Loucy (cell line): Measurements from ENCODE around the gene NXN.

Source experiments
- H2AFZ ChIP-seq: fragments of 200-600 bp; sonication (generic); 2 replicates; pipeline ENCODE4 v1.6.0; 2016; ENCODE audit warnings: antibody characterized with exemption, mild to moderate bottlenecking, low read length, moderate library complexity
- H3F3A ChIP-seq: fragments of 200-600 bp; 2 replicates; pipeline ENCODE4 v1.6.0; 2016; ENCODE audit warnings: antibody characterized with exemption, low read depth, mild to moderate bottlenecking
- H3K27me3 ChIP-seq: fragments of 200-600 bp; sonication (generic); 2 replicates; pipeline ENCODE4 v1.6.1; 2014; ENCODE audit warnings: low read length, mild to moderate bottlenecking; ENCODE audit not compliant: insufficient read depth, poor library complexity, severe bottlenecking
- H3K36me3 ChIP-seq: fragments of 200-600 bp; sonication (generic); 2 replicates; pipeline ENCODE4 v1.6.1; 2016; ENCODE audit warnings: low read length; ENCODE audit not compliant: insufficient read depth
- H3K4me1 ChIP-seq: fragments of 200-600 bp; sonication (generic); 2 replicates; pipeline ENCODE4 v1.5.1; 2014; ENCODE audit warnings: low read length, mild to moderate bottlenecking; ENCODE audit not compliant: insufficient read depth, poor library complexity, severe bottlenecking
- H3K4me2 ChIP-seq: fragments of 200-600 bp; sonication (generic); 2 replicates; pipeline ENCODE4 v1.6.0; 2014; ENCODE audit warnings: antibody characterized with exemption, low read length, low read depth, mild to moderate bottlenecking; ENCODE audit not compliant: poor library complexity, severe bottlenecking
- H3K4me3 ChIP-seq: fragments of 200-600 bp; sonication (generic); 2 replicates; pipeline ENCODE4 v1.5.1; 2014; ENCODE audit warnings: low read length, mild to moderate bottlenecking, mixed read lengths; ENCODE audit not compliant: poor library complexity, severe bottlenecking
- H3K79me2 ChIP-seq: fragments of 200-600 bp; sonication (generic); 2 replicates; pipeline ENCODE4 v1.6.1; 2014; ENCODE audit warnings: low read length; ENCODE audit not compliant: insufficient read depth
- H3K9ac ChIP-seq: fragments of 200-600 bp; sonication (generic); 2 replicates; pipeline ENCODE4 v1.6.0; 2014; ENCODE audit warnings: mild to moderate bottlenecking, low read depth, low read length, moderate library complexity; ENCODE audit not compliant: poor library complexity, severe bottlenecking
- H3K9me2 ChIP-seq: fragments of 200-600 bp; sonication (generic); replicated peaks from 2 replicates; pipeline ENCODE4 v1.6.1; 2016; ENCODE audit warnings: low read depth, low read length, mixed read lengths
- H3K9me3 ChIP-seq: fragments of 200-600 bp; sonication (generic); 2 replicates; pipeline ENCODE4 v1.6.1; 2014; ENCODE audit warnings: mild to moderate bottlenecking, antibody characterized with exemption, low read length, low read depth; ENCODE audit not compliant: insufficient read depth
- H4K20me1 ChIP-seq: fragments of 200-600 bp; sonication (generic); 2 replicates; pipeline ENCODE4 v1.6.0; 2014; ENCODE audit warnings: antibody characterized with exemption, low read length, mild to moderate bottlenecking; ENCODE audit not compliant: insufficient read depth, poor library complexity, severe bottlenecking
- CTCF ChIP-seq: fragments of 200-600 bp; sonication (generic); conservative IDR thresholded peaks from 2 replicates; pipeline ENCODE4 v1.5.1; 2014; ENCODE audit warnings: mild to moderate bottlenecking, antibody characterized with exemption, low read length
- EZH2phosphoT487 ChIP-seq: fragments of 200-600 bp; IDR thresholded peaks from 2 replicates; pipeline ENCODE4 v1.6.1; 2018; ENCODE audit warnings: antibody characterized with exemption, mild to moderate bottlenecking, moderate library complexity, borderline replicate concordance

Gene NXN

GRCh38 chr17:986322-986929 is 6.8 kb upstream of the NXN start:
- Histone ChIP-seq H3K4me2 (no peak overlapping the region), H3K27me3 (no peaks in the 10 kb centered on the region), H3F3A (no peaks in the 10 kb centered on the region)

GRCh38 chr17:983921-984320 is 4.3 kb upstream of the NXN start:
- H3K36me3 ChIP-seq: no peaks in the 10 kb centered on the region
- no peaks in the 10 kb centered on the region; the same call in 1 of the 2 replicates for H3K9me3 ChIP-seq
- no peaks in the 10 kb centered on the region for H4K20me1 ChIP-seq
- no peaks in the 10 kb centered on the region for H3F3A ChIP-seq
- H2AFZ ChIP-seq: no peak overlapping the region
- no peaks in the 10 kb centered on the region for H3K9me2 ChIP-seq
- H3K9ac ChIP-seq: no peak overlapping the region
- H3K27me3 ChIP-seq: no peaks in the 10 kb centered on the region
- H3K79me2 ChIP-seq: no peaks in the 10 kb centered on the region
- TF ChIP-seq EZH2phosphoT487: no peak
- TF ChIP-seq CTCF: no peak
- no peak overlapping the region for H3K4me3 ChIP-seq
- no peak overlapping the region for H3K4me2 ChIP-seq
- peaks cover 4% of the 10 kb centered on the region for H3K4me1 ChIP-seq

More at GRCh38 chr17:986322-986929, 6.8 kb upstream of the NXN start:
- Histone ChIP-seq H3K79me2 (no peaks in the 10 kb centered on the region), H2AFZ (no peak overlapping the region), H3K4me1 (no peaks in the 10 kb centered on the region), H3K36me3 (no peaks in the 10 kb centered on the region), H3K9ac (no peak overlapping the region), H3K9me3 (peaks cover 4% of the 10 kb centered on the region; the same call in 1 of the 2 replicates), H3K4me3 (no peak overlapping the region), H4K20me1 (no peaks in the 10 kb centered on the region), H3K9me2 (no peaks in the 10 kb centered on the region)
- TF ChIP-seq CTCF (no peak), EZH2phosphoT487 (no peak)

DNA sequence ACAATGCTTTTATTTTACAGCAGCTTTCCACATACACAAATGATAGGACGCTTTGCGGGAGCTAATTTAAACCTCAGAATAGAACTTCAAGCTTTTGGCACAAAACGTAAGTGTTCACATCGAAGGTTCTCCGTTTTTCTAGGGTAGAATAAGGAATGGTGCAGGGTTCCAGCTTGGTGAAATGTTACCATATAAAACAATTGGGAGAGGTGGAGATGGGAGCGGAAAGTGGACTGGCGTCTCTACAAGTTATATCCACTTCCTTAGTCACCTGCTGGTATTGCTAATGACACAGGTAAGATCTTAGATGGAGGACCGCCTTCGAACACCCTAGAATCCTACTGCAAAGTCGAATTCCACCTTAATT is 1.7 kb upstream of the NXN start:
- Histone ChIP-seq H3K4me3 (peak overlapping the region; percentile 29), H3K9ac (no peak overlapping the region), H3K9me3 (no peaks in the 10 kb centered on the region)

More for the DNA sequence above, 1.7 kb upstream of the NXN start:
- Histone ChIP-seq H3K4me2 (peak overlapping the region; percentile 68), H3K9me2 (no peaks in the 10 kb centered on the region), H3K27me3 (no peaks in the 10 kb centered on the region), H2AFZ (peak overlapping the region; percentile 72), H3K4me1 (peaks cover 4% of the 10 kb centered on the region), H4K20me1 (no peaks in the 10 kb centered on the region), H3K79me2 (no peaks in the 10 kb centered on the region), H3F3A (no peaks in the 10 kb centered on the region), H3K36me3 (no peaks in the 10 kb centered on the region)
- no peak for TF ChIP-seq EZH2phosphoT487
- TF ChIP-seq CTCF: peak; percentile 9; the same call in 1 of the 2 replicates
